Colonic mucosa (tissue), 4 donors: Measurements from ENCODE around the gene SNX8. TPM values are rescaled to one million over a fixed set of nuclear protein-coding genes. Genes with fewer than 3 reads are reported as not detected.
"Not testable (repeated sequence)": the region's sequence is repeated elsewhere in the genome, so short reads cannot be mapped to it uniquely, and the experiment has no call there.

ENCODE experiments used
- DNase-seq: peaks from one replicate; pipeline ENCODE4 v3.0.0-alpha.2; 2020
- H3K27ac ChIP-seq: fragments of 200-600 bp; one replicate; pipeline ENCODE4 v1.8.0; 2021
- H3K27me3 ChIP-seq: fragments of 200-600 bp; one replicate; pipeline ENCODE4 v1.8.0; 2021
- H3K36me3 ChIP-seq: fragments of 200-600 bp; one replicate; pipeline ENCODE4 v1.8.0; 2021
- H3K4me1 ChIP-seq: fragments of 200-600 bp; one replicate; pipeline ENCODE4 v1.8.0; 2021; ENCODE audit warnings: mild to moderate bottlenecking
- H3K4me3 ChIP-seq: fragments of 200-600 bp; one replicate; pipeline ENCODE4 v1.8.0; 2021
- H3K9ac ChIP-seq, 2 donors: one replicate each; pipeline ENCODE4 v1.7.0; 2013; ENCODE audit warnings: control low read depth in 2 of 2, low read depth in 2 of 2, low read length in 2 of 2
- H3K9me3 ChIP-seq: fragments of 200-600 bp; one replicate; pipeline ENCODE4 v1.8.0; 2021
- CTCF ChIP-seq: fragments of 200-600 bp; IDR thresholded peaks from one replicate; pipeline ENCODE4 v1.8.0; 2022; ENCODE audit warnings: antibody characterized with exemption, mild to moderate bottlenecking
- intact Hi-C: fragments of 100-400 bp; cut with DNase I; formaldehyde crosslinking; loops from one replicate; pipeline ENCODE4 v1.14.1; 2022
- total RNA-seq, 2 donors: library from RNA; stranded (reverse); fragmentation: NEBNext Ultra II Directional in 1 of 2; extraction: Animal tissue kit (Norgen Biotek cat#: 25700) in 1 of 2; gene quantifications; one replicate each; pipeline ENCODE4 v1.2.1, GENCODE V29; 2021
- donor health status: healthy.
- donor health status: DM: no; HTN: no; CAD: no.
- donor health status: DM: no; HTN: no; CAD: no.

SNX8 gene
- total RNA-seq, 2 donors from 2014 or later = 22.4 to 36.7 TPM

- H3K9me3 ChIP-seq = no peaks in the 10 kb centered on the region
- no peak for DNase-seq
- no peak overlapping the region for H3K4me3 ChIP-seq
- H3K27me3 ChIP-seq = no peaks in the 10 kb centered on the region
- no peak overlapping the region for H3K9ac ChIP-seq
- intact Hi-C loops = no loop called here
- no peaks in the 10 kb centered on the region for H3K36me3 ChIP-seq
- H3K27ac ChIP-seq = no peak overlapping the region
- TF ChIP-seq CTCF = no peak
- H3K4me1 ChIP-seq = no peaks in the 10 kb centered on the region
Measured at GRCh38 chr7:2321020-2321419, 6.8 kb upstream of the SNX8 start.

GRCh38 chr7:2317556-2318293 lies 3.5 kb upstream of the SNX8 start:
- no peak overlapping the region for H3K27ac ChIP-seq
- TF ChIP-seq CTCF = no peak
- DNase-seq = no peak
- H3K4me3 ChIP-seq = no peak overlapping the region
- no peaks in the 10 kb centered on the region for H3K36me3 ChIP-seq
- intact Hi-C loops = no loop called here
- no peak overlapping the region for H3K9ac ChIP-seq
- H3K9me3 ChIP-seq = no peaks in the 10 kb centered on the region
- H3K27me3 ChIP-seq = no peaks in the 10 kb centered on the region
- no peaks in the 10 kb centered on the region for H3K4me1 ChIP-seq

GRCh38 chr7:2316578-2316977 lies 2.3 kb upstream of the SNX8 start:
- no peaks in the 10 kb centered on the region for H3K4me1 ChIP-seq
- no peak overlapping the region for H3K27ac ChIP-seq
- H3K27me3 ChIP-seq = no peaks in the 10 kb centered on the region
- no peak overlapping the region for H3K4me3 ChIP-seq
- DNase-seq = no peak
- intact Hi-C loops = no loop called here
- H3K36me3 ChIP-seq = no peaks in the 10 kb centered on the region
- H3K9ac ChIP-seq = no peak overlapping the region
- no peaks in the 10 kb centered on the region for H3K9me3 ChIP-seq
- no peak for TF ChIP-seq CTCF

GRCh38 chr7:2315787-2316186 lies 1.5 kb upstream of the SNX8 start:
- H3K9ac ChIP-seq = no peak overlapping the region
- DNase-seq = no peak
- intact Hi-C loops = no loop called here
- no peaks in the 10 kb centered on the region for H3K4me1 ChIP-seq
- H3K27ac ChIP-seq = no peak overlapping the region
- H3K4me3 ChIP-seq = no peak overlapping the region
- H3K36me3 ChIP-seq = no peaks in the 10 kb centered on the region
- H3K9me3 ChIP-seq = no peaks in the 10 kb centered on the region
- no peak for TF ChIP-seq CTCF
- H3K27me3 ChIP-seq = no peaks in the 10 kb centered on the region

- H3K4me1 ChIP-seq, intact Hi-C loops, DNase-seq, H3K36me3 ChIP-seq, H3K9ac ChIP-seq, H3K27me3 ChIP-seq, H3K9me3 ChIP-seq: not testable (repeated sequence)
- peak overlapping the region; percentile 9 for H3K27ac ChIP-seq
- peak overlapping the region; percentile 98 for H3K4me3 ChIP-seq
Measured at GRCh38 chr7:2314956-2315530, 802 bp upstream of the SNX8 start.
